ENCODE measurements around the gene ZNF598. TPM values are rescaled to one million over a fixed set of nuclear protein-coding genes. Genes with fewer than 3 reads are reported as not detected.
"Not testable (repeated sequence)": the region's sequence is repeated elsewhere in the genome, so short reads cannot be mapped to it uniquely, and the experiment has no call there.

ZNF598 gene
- total RNA-seq, 1 donor from 2014 or later: 5.5 TPM

DNA sequence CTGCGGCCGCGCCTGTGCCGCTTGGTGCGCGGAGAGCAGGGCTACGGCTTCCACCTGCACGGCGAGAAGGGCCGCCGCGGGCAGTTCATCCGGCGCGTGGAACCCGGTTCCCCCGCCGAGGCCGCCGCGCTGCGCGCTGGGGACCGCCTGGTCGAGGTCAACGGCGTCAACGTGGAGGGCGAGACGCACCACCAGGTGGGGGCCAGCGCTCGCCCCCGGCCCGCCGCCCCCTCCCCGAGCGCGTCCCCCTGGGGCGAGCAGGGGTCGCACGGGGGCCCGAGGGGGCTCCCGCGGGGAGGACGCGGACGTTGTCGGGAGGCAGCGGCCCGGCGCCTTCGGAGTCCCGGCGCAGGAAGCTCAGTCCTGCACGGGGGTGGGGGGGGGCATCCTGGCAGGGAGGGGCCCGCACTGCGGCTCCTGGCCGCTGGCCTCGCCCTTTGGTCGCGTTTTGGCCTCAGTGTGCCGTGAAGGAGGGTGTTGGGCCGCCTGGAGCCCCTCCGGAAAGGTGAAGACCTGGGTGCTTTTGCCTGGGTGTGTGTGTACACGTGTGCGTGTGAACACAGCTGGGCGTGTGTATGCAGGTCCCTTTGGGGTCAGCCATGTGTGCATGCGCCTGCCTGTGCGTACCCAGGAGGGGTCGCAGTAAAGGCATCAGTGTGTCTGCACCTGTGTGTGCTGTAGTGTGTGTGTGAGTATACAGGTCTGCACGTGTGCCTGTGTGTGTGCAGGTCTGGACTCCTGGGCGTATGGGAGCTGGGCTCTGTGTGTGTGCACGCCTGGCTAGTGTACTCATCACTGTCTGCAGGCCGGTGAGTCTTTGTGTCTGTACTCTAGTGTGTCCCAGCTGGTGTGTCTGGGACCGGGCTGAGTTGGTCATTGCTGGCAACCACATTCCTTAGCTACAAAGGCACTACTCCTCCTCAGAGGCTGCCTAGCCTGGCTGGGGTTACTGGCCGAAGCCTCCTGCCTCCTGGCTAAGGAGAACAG lies 17.7 kb upstream of the ZNF598 start:
- no peak for DNase-seq

DNA sequence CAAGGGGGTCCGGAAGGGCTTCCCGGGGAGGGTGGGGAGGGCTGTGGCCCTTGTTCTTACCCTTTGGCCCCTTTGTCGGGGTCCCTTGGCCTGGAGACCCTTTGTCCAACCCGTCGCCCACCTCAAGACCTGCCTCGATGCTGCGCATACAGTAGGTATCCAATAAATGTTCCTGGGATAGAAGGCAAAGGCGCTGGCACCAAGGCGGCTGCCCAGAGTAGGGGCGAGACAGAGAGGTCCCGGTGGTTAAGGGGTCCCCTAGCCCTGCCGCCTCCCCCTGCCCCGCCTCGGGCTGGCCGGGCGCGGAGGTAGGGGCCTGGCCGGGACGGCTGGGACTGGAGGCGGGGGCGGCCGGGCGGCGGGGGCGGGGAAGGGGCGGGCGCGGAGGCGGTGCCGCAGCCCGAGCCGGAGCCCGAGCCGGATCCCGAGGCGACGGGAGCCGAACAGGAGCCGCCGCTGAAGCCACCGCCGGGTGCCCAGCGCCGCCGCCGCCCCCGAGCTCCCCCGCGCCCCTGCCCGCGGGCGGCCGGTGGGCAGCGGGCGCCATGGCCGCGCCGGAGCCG lies 16.9 kb upstream of the ZNF598 start, which contains the start of gene NHERF2:
NHERF2 (plus strand) TSS at position 442 of the 563 bp plus-strand sequence; CDS start at position 546, 104 bp downstream.
- no peak for DNase-seq

DNA sequence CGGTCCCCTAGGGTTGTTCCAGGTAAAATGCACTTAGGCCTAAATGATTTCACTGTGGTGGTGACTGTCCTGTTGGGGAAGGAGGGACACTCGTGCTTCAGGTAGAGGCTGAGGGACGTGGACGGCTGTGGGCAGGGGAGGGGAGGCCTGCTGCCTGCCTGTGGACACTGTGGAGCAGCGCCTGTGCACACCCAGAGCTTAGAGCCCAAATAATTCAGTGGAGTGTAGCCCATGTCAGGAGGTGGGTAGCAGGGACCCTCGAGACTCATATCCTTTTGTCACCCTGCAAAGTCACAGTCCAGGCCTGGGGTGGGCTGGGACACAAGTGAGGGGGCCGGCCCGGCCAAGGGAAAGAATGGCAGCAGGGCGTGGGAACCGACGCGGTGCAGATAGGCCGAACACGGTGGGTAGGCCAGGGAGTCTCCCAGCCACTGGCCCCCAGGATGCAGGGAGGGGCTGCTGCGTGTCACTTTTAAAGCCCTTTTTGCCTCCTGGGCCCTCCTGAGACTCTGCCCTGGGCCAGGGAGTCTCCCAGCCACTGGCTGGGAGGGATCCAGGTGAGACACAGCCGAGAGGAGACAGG lies 16.3 kb upstream of the ZNF598 start:
- DNase-seq: no peak

DNA sequence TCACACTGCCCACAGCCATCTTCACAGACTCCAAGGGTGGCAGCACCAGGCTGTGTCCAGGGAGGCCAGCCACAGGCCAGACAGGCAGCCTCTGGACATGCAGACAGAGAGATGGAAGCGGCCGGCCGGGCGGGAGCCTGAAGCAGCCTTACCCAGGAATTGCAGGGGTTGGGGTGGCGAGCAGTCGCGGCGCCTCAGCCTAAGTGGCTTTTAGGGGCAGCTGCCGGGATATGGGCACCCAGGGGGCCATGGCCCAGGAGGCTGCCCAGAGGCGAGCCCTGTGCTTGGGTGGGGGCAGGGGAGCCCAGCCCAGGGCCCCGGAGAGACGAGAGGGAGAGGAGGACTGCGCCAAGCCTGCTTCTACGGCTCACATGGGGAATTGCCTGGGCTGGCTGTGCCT lies 15.6 kb upstream of the ZNF598 start:
- no peak for DNase-seq

DNA sequence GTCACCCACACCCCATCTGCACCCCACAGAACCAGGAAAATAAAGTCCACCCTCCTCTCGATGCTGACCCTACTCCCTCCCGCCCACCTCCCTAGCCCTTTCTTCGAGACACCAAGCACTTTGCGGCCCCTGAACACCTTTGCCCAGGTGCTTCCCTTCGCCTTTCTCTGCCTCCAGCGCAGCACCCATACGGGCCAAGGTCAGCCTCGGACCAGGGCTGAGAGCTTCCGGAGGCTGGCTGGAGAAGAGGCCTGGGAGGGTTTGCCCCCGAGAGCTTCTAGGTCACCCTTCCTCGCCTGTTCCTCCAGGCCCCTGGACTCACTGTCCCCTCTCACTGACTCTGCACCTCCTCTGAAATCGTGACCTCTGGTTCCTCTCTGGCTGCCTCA lies 14.4 kb upstream of the ZNF598 start:
- DNase-seq: no peak

DNA sequence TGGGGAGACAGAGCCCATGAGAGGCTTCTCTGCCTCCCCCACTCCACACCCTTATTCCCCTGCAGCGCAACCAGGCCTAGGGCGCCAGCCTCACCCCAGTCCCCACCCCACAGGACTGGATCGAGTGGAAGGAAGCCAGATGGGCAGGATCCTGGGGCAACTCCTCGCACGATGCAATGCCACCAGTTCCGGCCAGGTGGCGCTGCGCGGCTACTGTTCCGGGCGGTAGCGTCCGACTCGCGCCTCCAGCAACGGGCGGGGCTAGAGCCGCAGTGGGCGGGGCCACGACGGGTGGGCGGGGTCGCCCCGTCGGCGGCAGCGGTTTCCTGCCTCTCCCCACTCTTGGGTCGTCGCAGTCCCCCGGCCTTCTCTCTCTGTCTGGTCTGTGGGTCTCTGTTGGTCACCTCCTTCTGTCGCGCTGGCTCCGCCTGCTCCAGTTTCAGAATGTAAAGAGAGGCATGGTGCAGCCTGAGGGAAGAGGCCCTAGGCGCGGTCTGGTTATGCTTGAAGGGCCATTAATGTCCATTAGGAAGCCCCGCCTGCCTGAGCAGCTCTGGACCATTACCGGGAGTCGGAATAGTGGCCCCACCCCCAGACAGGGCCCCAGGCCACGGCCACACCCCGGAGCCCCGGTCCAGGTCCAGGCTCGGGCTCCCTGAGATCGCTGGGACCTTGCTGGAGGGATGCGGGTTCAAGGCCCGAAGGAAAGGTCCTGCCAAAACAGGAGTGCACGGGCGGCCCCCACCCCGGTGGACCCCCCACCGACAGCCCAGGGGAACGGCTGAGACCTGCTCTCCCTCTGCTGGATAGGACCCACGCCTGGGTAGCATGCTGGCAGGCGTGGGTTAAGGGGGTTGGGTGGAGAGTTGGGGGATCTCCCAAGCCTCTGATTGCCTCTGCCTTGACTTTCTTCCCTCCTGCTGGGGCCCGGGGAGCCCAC lies 13.7 kb upstream of the ZNF598 start:
- DNase-seq: peak; percentile 87

DNA sequence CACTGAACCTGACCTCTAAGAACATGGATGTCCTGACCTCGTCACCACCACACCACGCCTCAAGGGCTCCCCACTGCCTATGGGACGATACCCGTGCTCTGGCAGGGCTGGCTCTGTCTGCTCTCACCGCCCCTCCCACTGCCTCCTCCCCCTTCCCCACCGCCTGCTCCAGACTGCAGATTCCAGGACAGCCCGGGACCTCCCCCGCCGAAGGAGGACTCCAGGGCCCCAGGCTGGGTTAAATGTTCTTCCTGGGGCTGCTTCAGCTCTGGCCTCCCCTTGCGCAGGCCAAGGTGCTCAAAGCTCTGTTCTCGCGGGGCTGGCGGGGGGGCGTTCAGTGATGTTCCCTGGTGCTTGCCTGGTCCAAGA lies 13.1 kb upstream of the ZNF598 start:
- no peak for DNase-seq

DNA sequence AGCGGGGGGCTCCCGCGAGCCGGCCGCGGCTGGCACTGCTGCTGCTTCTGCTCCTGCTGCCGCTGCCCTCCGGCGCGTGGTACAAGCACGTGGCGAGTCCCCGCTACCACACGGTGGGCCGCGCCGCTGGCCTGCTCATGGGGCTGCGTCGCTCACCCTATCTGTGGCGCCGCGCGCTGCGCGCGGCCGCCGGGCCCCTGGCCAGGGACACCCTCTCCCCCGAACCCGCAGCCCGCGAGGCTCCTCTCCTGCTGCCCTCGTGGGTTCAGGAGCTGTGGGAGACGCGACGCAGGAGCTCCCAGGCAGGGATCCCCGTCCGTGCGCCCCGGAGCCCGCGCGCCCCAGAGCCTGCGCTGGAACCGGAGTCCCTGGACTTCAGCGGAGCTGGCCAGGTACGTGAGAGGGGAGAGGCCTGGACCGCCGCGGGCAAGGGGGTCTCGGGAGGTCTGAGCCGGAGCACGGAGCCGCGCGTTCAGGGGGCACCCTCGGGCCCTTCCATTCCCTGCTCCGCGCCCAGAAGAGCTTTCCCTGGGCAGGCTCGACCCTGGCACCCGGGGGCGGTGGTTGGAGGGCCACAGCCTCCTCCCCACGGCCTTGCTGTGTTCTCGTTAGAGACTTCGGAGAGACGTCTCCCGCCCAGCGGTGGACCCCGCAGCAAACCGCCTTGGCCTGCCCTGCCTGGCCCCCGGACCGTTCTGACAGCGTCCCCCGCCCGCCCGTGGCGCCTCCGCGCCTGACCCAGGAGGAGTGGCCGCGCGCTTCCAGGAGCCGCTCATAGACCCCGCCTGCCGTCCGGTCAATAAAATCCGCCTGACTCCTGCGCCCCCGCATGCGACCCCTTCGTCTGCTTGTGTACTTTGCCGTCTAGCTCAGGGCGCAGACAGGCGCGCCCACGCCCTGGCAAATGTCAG lies 10.6 kb upstream of the ZNF598 start:
- no peak for DNase-seq

DNA sequence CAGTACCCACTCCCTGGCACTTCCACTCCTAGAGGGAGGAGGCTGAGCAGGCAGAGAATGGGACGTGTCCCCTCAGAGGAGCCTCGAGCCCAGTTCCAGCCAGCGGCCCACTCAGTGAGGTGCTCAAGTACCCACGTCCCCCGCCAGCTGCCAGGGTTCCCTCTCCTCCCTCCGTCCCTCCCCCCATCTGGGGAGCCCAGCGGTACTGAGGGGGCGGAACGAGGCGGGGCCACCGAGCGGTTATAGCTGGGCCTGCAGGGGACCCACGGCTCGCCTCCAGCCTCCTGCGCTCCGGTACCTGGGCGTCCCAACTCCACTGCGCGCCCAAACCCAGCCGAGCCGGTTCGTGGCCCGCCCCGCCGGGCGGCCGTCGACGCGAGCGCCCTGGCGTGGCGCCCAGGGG lies 9.9 kb upstream of the ZNF598 start, which contains the start of gene NPW:
NPW (plus strand) TSS at position 268 of the 403 bp plus-strand sequence.
- DNase-seq: no peak

DNA sequence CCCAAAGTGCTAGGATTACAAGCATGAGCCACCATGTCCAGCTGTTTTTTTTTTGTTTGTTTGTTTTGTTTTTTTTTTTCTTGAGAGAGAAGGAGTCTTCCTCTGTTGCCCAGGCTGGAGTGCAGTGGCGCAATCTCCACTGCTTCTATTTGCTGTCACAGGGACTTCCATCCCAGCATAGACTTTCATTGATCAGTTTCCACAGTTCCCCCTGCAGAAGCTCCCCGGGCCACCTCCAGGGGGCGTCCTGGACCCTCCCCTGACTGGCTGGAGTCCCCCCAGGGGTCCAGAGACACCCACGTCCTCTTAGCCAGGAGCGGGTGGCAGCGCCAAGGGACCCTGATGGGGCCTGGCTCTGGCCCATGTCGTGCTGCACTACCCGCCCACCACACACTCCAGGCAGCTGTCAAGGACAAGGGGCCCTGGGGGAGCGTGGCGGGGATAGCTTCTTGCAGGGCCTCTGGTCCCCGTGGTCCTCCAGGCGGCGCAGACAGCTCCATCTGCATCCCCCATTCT lies 6.8 kb upstream of the ZNF598 start:
- DNase-seq: no peak

DNA sequence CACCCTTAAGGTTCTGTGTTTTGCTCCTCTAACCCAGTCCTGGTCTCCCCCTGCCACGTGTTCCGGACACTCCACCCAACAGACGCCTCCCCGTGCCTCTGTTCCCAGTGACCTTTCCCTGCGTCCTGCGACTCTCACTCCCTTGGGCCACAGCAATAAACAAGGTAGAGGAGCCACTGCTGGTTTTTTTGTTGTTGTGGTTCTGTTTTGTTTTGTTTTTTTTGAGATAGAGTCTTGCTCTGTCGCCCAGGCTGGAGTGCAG lies 6.3 kb upstream of the ZNF598 start:
- DNase-seq: no peak

DNA sequence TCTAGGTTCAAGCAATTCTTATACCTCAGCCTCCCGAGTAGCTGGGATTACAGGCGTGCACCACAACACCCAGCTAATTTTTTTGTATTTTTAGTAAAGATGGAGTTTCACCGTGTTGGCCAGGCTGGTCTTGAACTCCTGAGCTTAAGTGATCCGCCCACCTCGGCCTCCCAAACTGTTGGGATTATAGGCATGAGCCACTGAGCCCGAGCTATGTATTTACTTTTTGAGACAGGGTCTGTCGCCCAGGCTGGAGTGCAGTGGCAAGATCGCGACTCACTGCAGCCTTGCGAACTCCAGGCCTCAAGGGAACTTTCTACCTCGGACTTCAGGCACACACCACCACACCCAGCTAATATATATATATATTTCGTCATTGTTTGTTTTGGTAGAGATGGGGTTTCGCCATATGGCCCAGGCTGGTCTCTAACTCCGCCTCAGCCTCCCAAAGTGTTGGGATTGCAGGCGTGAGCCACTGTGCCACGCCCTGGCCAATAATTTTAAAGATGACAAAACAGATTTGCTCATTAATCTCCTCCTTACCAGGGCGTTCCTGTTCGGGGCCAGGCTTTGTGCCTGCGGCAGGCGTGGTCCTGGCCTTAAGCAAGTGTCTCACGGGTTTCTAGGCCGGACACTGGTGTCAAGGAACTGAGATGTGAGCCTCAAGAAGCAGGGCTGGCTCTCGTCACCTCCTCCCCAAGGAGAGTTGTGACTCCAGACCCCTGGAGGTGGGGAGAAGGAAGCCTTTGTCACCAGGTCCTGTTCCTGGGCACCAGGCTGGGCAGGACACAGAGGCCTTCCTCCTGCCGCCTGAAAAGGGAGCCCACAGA lies 5.7 kb upstream of the ZNF598 start:
- DNase-seq: no peak

DNA sequence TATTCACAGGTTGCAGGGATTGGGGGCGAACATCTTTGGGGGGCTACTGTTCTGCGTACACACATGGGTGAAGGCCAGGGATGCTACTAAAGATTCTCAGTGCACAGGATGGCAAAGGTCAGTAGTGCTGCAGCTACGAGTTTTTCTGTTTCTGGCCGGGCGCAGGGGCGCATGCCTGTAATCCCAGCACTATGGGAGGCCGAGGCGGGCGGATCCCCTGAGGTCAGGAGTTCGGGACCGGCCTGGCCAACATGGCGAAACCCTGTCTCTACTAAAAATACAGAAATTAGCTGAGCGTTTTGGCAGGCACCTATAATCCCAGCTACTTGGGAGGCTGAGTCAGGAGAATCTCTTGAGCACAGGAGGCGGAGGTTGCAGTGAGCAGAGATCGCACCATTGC lies 3.9 kb upstream of the ZNF598 start:
- DNase-seq: no peak

DNA sequence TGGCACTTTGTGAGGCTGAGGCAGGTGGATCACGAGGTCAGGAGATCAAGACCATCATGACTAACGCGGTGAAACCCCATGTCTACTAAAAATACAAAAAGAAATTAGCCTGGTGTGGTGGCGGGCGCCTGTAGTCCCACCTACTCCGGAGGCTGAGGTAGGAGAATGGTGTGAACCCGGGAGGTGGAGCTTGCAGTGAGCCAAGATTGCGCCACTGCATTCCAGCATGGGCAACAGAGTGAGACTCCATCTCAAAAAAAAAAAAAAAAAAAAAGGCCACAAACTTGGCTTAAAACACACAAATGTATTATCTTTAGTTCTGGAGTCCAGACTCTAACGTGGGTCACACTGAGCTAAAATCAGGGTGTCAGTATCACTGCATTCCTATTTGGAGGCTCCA lies 2.1 kb upstream of the ZNF598 start:
- DNase-seq: not testable (repeated sequence)

DNA sequence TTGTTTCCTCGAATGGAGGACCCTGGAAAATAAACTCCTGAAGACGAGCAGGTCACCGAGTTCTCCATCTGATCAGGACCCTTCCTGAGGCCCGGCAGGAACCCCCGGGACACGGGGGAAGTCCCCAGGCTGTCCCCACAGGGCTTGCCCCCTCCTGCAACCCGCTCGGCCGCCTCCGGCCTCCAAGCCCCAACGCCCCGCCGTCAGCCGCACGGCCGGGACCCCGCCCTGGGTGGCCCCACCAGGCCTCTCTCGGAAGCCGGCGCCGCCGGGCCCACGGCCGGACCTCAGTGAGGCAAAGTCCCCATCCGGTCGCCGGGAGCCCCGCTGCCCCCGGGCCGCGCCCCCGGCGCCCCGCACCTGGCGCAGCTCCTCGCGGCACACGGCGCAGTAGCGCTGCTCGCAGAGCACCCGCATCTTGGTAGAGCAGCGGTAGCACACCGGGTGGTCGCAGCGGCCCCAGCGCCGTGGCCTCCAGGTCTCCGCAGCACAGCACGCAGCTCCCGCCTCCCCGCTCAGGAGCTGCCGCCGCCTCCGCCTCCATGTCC lies 383 bp downstream of the ZNF598 start:
- DNase-seq: no peak

DNA sequence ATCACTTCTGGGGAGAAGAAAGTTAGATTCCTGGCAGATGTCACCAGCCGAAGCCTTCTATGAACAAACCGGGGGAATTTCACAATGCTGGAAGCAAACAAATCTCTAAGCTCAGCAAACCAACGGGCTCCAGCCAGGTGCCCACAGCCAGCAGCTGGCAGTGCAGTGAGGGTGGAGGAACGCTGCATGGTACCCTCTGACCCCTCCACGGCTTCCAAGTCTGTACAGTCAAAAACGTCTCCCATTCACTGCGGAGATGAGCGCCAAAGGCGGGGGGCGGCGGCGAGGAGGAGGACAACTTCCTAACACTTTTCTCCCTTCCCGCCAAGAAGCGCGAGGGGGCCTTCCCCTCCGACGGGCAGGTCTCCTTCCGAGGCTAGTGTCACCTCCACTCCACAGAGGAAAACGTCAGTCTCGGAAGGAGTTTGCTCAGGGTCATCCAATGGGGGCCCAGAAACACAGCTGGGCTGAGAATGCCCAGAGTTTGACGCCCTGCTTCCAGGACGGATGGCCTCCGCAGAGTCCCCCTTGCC lies 924 bp downstream of the ZNF598 start:
- no peak for DNase-seq

DNA sequence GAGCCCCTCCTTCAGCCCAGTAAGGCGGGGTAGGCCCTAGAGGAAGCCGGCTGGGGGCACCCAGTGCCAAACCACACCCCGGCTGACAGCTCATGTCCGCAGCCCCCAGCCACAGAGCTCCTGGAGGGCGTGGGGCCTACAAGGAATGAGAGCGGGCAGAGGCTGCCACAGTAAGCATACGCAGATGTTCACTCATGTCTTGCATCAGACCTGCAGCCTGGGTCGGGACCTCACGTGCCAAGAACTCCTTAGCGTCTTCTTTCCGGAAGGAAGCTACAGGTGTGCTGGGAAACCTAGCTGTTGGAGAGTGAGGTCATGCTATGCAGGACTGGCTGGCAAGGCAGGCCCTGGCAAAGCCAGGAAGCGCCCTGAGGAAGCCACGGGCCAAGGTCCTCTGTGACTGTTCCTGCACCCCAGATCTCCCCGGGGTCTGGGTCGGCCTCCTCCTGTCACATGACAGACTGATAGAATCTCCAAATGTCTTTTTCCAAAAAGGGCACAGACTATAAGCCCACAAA lies 1.6 kb downstream of the ZNF598 start:
- no peak for DNase-seq

DNA sequence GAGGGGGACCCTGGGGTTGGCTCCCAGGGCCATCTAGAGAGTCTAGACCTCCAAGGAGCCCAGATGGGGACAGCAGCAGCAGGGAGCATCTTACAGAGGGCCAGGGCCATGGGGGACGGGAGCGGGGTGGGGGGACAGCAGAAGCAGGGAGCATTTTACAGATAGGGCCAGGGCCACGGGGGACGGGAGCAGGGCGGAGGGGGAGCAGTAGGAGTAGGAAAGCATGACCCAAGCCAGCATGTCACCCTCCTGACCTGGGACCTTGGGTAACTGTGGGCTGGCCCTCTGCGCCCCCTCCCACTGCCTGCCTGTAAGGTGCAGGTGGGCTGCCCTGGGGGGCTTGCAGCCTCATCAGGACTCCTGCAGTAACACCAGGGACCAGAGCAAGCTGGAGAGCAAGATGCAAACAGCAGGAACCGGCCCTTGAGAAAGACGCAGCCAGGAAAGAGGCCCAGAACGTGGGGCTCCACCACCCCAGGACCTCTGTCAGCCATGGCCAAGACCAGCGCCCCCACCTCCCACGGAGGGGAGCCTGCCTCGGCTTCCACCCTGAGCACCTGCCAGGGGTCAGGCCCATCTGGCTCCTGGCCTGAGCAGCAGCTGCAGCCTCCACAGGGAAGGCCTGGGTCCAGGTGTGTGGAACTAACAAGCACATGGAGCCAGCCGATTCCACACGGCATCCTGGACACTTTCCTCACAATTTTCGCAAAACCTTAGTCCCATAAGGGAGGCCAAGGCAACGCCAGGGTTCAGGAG lies 2.4 kb downstream of the ZNF598 start:
- DNase-seq: no peak

DNA sequence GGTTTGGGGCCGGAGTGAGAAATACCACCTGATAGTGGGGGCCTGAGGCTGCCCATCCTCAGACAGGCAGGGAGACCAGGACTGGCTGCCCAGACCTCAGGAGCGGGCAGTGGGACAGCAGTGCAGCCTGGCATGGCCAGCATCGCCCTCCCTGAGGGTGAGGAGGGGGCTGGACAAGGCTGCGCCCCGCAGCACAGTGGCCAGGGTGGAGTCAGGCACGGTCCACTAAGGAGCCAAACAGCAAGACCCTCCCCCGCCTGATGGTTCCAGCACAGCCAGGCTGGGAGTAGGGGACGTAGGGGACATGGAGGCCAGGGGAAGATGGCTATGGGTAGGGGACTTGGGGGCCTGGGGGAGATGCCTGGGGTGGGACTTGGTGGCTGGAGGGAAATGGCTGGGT lies 3.3 kb downstream of the ZNF598 start:
- no peak for DNase-seq
